Measurements from ENCODE around the gene BMPER. TPM values are rescaled to one million over a fixed set of nuclear protein-coding genes. Genes with fewer than 3 reads are reported as not detected.

The BMPER gene
- total RNA-seq: 1.9 TPM
- long read RNA-seq, partial matches to known transcripts: 0 of 1 reads
- long read RNA-seq, other reads (novel, unspliced or antisense): 1 of 1 reads

GRCh38 chr7:33905389-33906032 is at the start of gene BMPER:
Gene BMPER, plus strand, starts transcription at chr7:33905539. Its CDS starts 75 bp downstream, at chr7:33905614.
- intact Hi-C loops (cut with DNase I): no loop called here
- no peak for DNase-seq (ENCODE audit: low spot score)

- intact Hi-C loops (cut with DNase I): no loop called here
- no peak for DNase-seq (ENCODE audit: low spot score)
These were observed 43.4 kb upstream of the BMPER start for GRCh38 chr7:33861947-33862346.

GRCh38 chr7:33862946-33863814 is 42.2 kb upstream of the BMPER start:
- DNase-seq (ENCODE audit: low spot score): no peak
- intact Hi-C loops (cut with DNase I): no loop called here

- intact Hi-C loops (cut with DNase I): no loop called here
- DNase-seq (ENCODE audit: low spot score): no peak
These were observed 37.2 kb upstream of the BMPER start for GRCh38 chr7:33868166-33868565.

- intact Hi-C loops (cut with DNase I): no loop called here
- no peak for DNase-seq (ENCODE audit: low spot score)
These were observed 36.2 kb upstream of the BMPER start for GRCh38 chr7:33869176-33869575.

- intact Hi-C loops (cut with DNase I): no loop called here
- DNase-seq (ENCODE audit: low spot score): no peak
These were observed 35.2 kb upstream of the BMPER start for GRCh38 chr7:33870120-33870519.

GRCh38 chr7:33872870-33873269 is 32.5 kb upstream of the BMPER start:
- intact Hi-C loops (cut with DNase I): no loop called here
- no peak for DNase-seq (ENCODE audit: low spot score)

- no peak for DNase-seq (ENCODE audit: low spot score)
- intact Hi-C loops (cut with DNase I): no loop called here
These were observed 31.8 kb upstream of the BMPER start for GRCh38 chr7:33873518-33873917.

- DNase-seq (ENCODE audit: low spot score): no peak
- intact Hi-C loops (cut with DNase I): no loop called here
These were observed 31.2 kb upstream of the BMPER start for GRCh38 chr7:33873981-33874750.

GRCh38 chr7:33874943-33875342 is 30.4 kb upstream of the BMPER start:
- intact Hi-C loops (cut with DNase I): no loop called here
- no peak for DNase-seq (ENCODE audit: low spot score)

- intact Hi-C loops (cut with DNase I): no loop called here
These were observed 28.6 kb upstream of the BMPER start for GRCh38 chr7:33876596-33877274.

GRCh38 chr7:33880787-33881186 is 24.6 kb upstream of the BMPER start:
- intact Hi-C loops (cut with DNase I): no loop called here
- no peak for DNase-seq (ENCODE audit: low spot score)

More at GRCh38 chr7:33876596-33877274, 28.6 kb upstream of the BMPER start:
- no peak for DNase-seq (ENCODE audit: low spot score)

GRCh38 chr7:33881316-33881715 is 24.0 kb upstream of the BMPER start:
- DNase-seq (ENCODE audit: low spot score): no peak
- intact Hi-C loops (cut with DNase I): no loop called here

GRCh38 chr7:33882040-33882837 is 23.1 kb upstream of the BMPER start:
- no peak for DNase-seq (ENCODE audit: low spot score)

GRCh38 chr7:33882950-33883670 is 22.2 kb upstream of the BMPER start:
- intact Hi-C loops (cut with DNase I): no loop called here
- DNase-seq (ENCODE audit: low spot score): no peak

More at GRCh38 chr7:33882040-33882837, 23.1 kb upstream of the BMPER start:
- intact Hi-C loops (cut with DNase I): no loop called here

- DNase-seq (ENCODE audit: low spot score): no peak
- intact Hi-C loops (cut with DNase I): no loop called here
These were observed 21.7 kb upstream of the BMPER start for GRCh38 chr7:33883671-33883965.

GRCh38 chr7:33885290-33886148 is 19.8 kb upstream of the BMPER start:
- intact Hi-C loops (cut with DNase I): no loop called here
- no peak for DNase-seq (ENCODE audit: low spot score)

All from cardiac septum (tissue), 1 donor.